GM18909 (cell line): ENCODE measurements around the gene COL4A6.

Source experiments
- ATAC-seq: cut with Tn5 transposase; IDR thresholded peaks from one replicate; pipeline ENCODE4 v1.9.1; 2021; ENCODE audit warnings: mild to moderate bottlenecking; ENCODE audit not compliant: unreplicated experiment, poor library complexity

Gene COL4A6

GRCh38 chrX:108285918-108286317 is 152.3 kb downstream of the COL4A6 start:
- peak; percentile 31 for ATAC-seq

DNA sequence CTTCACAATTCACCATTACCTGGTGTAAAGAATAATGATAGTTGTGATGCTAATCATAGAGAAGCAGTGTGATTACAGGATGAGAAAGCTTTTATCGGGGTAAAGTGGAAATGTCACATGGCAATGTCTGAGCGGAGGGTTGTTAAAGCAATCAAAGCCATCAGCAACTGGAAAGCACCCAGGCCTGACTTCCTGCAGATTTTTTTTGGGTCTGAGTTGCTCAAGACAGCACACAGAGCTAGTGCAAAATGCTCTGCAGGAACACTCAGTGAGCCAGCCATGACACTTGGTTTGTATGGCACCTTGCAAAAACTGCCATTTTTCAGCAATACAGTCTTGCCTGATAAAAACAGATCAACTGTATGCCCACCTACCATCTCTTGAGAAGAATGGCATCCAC is 152.9 kb downstream of the COL4A6 start:
- ATAC-seq: peak; percentile 68

- no peak for ATAC-seq
Measured at GRCh38 chrX:108275732-108276131, 162.5 kb downstream of the COL4A6 start.

DNA sequence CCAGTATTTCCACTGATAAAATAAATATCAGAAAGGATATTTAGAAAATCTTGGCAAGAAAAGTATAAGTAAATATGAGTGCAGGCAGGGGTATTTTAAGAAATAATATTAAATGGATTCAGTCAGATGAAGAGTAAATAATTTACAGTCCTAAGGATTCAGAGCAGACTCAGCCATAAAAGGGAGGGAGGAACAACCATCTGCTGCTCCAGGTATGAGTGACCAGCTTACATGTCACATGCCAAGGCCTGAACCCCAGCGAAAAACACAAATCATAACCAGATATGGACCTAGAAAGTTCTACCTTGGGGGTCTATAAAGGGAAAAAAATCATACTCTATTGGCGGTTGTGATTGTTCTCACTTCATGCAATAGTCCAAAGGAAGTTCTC is 166.8 kb downstream of the COL4A6 start:
- ATAC-seq: peak; percentile 67

GRCh38 chrX:108270739-108271396 is 167.4 kb downstream of the COL4A6 start:
- peak; percentile 63 for ATAC-seq

- no peak for ATAC-seq
Measured at GRCh38 chrX:108270280-108270679, 167.9 kb downstream of the COL4A6 start.

- ATAC-seq: no peak
Measured at GRCh38 chrX:108268434-108269080, 169.7 kb downstream of the COL4A6 start.

GRCh38 chrX:108267557-108267956 is 170.7 kb downstream of the COL4A6 start:
- no peak for ATAC-seq

GRCh38 chrX:108264376-108264775 is 173.8 kb downstream of the COL4A6 start:
- ATAC-seq: no peak

- no peak for ATAC-seq
Measured at GRCh38 chrX:108261549-108262203, 176.5 kb downstream of the COL4A6 start.

DNA sequence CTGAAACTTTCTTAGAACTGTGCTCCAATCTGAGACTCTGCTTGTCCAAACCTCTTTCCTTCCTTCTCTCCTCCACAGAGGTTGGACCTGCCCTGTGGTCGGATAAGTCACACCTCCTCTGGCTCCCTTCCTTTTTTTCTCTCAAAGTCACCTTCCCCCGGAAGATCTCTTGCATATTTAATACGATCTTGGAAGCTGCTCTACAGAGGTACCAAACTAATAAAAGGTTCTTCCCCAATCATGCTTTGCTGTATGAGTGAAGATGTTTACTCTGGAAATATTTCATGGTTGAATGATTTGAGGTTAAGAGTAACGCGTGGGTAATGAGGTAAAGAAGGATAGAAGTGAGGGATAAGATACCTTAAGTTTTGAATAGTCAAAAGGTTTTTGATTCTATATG is 180.7 kb downstream of the COL4A6 start:
- ATAC-seq: no peak

DNA sequence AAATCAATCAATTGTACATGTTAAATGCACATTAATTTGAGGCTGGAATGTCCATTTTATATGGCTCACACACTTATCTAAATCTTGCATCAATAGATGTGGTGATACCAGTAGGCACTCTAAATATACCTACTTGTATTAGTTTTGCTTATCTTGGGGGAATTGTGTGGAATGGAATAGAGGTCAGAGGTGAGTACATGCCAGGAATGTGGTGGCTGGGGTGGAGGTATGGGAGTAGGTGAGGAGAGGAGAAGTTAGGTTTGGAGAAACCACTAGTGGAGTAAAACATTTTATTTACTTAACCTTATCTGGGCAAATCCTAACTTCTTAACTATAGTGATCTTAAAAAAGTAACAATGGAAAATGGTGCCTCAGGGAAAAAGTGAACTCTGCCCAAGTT is 183.6 kb downstream of the COL4A6 start:
- ATAC-seq: no peak

GRCh38 chrX:108250654-108251579 is 187.3 kb downstream of the COL4A6 start:
- ATAC-seq: no peak

- no peak for ATAC-seq
Measured at GRCh38 chrX:108246304-108246954, 191.8 kb downstream of the COL4A6 start.

- ATAC-seq: no peak
Measured at GRCh38 chrX:108245462-108245861, 192.8 kb downstream of the COL4A6 start.

DNA sequence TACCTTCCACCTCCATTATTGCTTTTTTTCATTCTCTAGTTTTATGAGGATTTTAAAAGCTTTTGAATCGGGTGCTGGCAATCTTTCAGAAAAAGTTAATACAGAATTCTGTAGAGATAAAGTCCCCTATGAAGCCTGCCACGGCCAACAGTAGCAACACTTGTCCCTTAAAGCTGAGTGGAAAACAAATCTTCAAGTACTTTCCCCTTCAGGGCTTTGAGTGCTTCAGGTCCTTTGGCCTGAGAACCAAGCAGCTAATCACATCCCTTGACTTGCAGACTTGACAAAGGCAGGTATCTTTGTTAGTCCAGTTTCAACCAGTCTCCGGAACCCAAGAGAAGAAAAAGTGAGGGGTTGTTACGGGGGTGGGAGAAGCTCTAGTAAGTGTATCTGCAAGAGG is 202.2 kb downstream of the COL4A6 start:
- ATAC-seq: no peak

- no peak for ATAC-seq
Measured at GRCh38 chrX:108230574-108230973, 207.6 kb downstream of the COL4A6 start.

DNA sequence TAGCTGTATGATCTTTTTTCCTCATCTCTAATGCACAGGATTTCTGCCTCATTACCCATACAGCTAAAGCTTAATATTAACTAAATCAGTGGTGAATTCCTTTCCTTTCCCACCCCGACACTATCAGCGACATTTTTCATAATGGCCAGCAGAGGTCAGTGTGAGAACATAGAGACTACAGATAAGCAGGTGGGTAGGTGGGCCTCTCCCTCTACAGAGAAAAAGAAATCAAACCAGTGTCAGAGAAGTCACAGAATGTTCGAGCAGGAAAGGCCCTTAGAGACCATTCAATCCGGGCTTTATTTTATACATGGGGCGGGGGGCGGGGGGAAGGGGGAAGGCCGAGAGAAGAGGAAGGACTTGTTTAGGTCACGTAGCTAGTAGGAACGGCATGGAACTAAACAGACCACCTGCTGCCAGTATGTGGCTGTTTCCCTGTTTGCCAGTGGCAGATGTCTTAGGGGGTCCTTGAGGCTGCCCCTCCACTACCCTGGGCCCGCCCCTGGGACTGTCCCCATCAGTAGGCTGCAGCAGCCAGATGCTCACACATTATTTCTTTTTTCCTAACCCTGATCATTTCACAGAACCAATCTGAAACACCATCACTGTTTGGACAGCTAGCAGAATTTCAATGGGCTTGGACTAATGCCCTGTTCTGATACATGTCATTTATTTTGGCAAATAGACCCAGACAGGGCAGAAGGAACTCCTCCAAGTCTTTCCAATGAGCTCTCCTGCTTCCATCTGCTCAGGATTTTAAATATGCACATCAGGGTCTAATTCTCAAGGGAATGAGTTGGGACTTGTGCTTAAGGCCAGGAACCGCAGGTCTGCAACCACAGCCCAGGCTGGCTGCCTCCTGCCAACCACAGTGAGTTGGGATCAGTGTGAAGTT is 213.2 kb downstream of the COL4A6 start:
- peak; percentile 76 for ATAC-seq

DNA sequence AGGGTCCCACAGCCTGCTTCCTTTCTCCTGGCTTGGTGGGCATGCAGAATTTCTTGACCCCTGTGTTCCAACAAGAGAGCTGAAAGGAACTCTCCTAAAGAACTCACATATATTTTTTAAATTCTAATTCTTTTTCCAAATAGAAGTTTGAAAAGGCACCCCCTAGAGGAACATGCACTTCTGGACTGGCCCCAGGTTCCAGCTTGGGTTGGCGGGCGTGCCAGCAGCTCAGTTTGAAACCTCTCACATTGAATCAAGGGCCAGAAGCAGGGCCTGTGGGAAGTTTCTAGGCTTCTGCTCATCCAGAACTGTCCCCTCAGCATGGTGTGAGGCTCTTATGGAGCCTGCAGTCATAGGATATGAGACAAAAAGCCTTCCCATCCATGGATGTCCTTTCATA is 214.0 kb downstream of the COL4A6 start:
- ATAC-seq: peak; percentile 23
